DOHH2 (cell line): Measurements from ENCODE around the gene ANKRD29.

Source experiments
- H3F3A ChIP-seq: fragments of 200-600 bp; sonication (generic), shearing (Covaris generic); 2 replicates; pipeline ENCODE4 v1.6.0; 2016; ENCODE audit warnings: antibody characterized with exemption, mild to moderate bottlenecking; ENCODE audit not compliant: control insufficient read depth, insufficient read depth
- H3K27ac ChIP-seq: fragments of 200-600 bp; sonication (generic); 2 replicates; pipeline ENCODE4 v1.5.1; 2014; ENCODE audit warnings: low read depth, mild to moderate bottlenecking, low read length, moderate library complexity
- H3K27me3 ChIP-seq: fragments of 200-600 bp; sonication (generic); 2 replicates; pipeline ENCODE4 v1.6.1; 2014; ENCODE audit warnings: mild to moderate bottlenecking, low read length, mixed read lengths; ENCODE audit not compliant: control insufficient read depth
- H3K36me3 ChIP-seq: fragments of 200-600 bp; sonication (generic); 2 replicates; pipeline ENCODE4 v1.6.1; 2014; ENCODE audit warnings: mild to moderate bottlenecking, low read length, moderate library complexity, mixed read lengths; ENCODE audit not compliant: control insufficient read depth
- H3K4me1 ChIP-seq: fragments of 200-600 bp; sonication (generic); 2 replicates; pipeline ENCODE4 v1.6.1; 2014; ENCODE audit warnings: mild to moderate bottlenecking, low read length, mixed read lengths; ENCODE audit not compliant: control insufficient read depth
- H3K4me2 ChIP-seq: fragments of 200-600 bp; sonication (generic); 2 replicates; pipeline ENCODE4 v1.6.0; 2014; ENCODE audit warnings: mild to moderate bottlenecking, low read length, moderate library complexity
- H3K4me3 ChIP-seq: fragments of 200-600 bp; sonication (generic); 2 replicates; pipeline ENCODE4 v1.5.1; 2014; ENCODE audit warnings: mild to moderate bottlenecking, low read length, mixed read lengths
- H3K79me2 ChIP-seq: fragments of 200-600 bp; sonication (generic); 2 replicates; pipeline ENCODE4 v1.6.1; 2014; ENCODE audit warnings: mild to moderate bottlenecking, low read length, mixed read lengths; ENCODE audit not compliant: control insufficient read depth
- H3K9me2 ChIP-seq: fragments of 200-600 bp; sonication (generic); replicated peaks from 2 replicates; pipeline ENCODE4 v1.6.1; 2014; ENCODE audit warnings: mild to moderate bottlenecking, low read length, mixed read lengths; ENCODE audit not compliant: control insufficient read depth
- H3K9me3 ChIP-seq: fragments of 200-600 bp; sonication (generic); 2 replicates; pipeline ENCODE4 v1.6.1; 2014; ENCODE audit warnings: antibody characterized with exemption, low read length, mixed read lengths; ENCODE audit not compliant: control insufficient read depth, insufficient read depth
- H4K20me1 ChIP-seq: fragments of 200-600 bp; sonication (generic); 2 replicates; pipeline ENCODE4 v1.6.0; 2014; ENCODE audit warnings: low read depth, mild to moderate bottlenecking, antibody characterized with exemption, low read length, moderate library complexity; ENCODE audit not compliant: control insufficient read depth, insufficient read depth
- CTCF ChIP-seq: fragments of 200-600 bp; sonication (generic); IDR thresholded peaks from one replicate; pipeline ENCODE4 v1.5.1; 2014; ENCODE audit warnings: antibody characterized with exemption, mild to moderate bottlenecking, low read depth, low read length; ENCODE audit not compliant: poor library complexity, severe bottlenecking
- EZH2phosphoT487 ChIP-seq: fragments of 200-600 bp; sonication (generic); IDR thresholded peaks from 2 replicates; pipeline ENCODE4 v1.6.1; 2017; ENCODE audit warnings: borderline replicate concordance, mild to moderate bottlenecking, antibody characterized with exemption, low read length, moderate library complexity, mixed read lengths

The ANKRD29 gene

GRCh38 chr18:23572012-23572411 lies 90.7 kb downstream of the ANKRD29 start:
- H3K9me2 ChIP-seq, result no peaks in the 10 kb centered on the region
- H3K36me3 ChIP-seq, result peaks cover 69% of the 10 kb centered on the region
- H3K79me2 ChIP-seq, result peaks cover 17% of the 10 kb centered on the region
- H3K4me1 ChIP-seq, result peaks cover 21% of the 10 kb centered on the region
- TF ChIP-seq CTCF, result no peak
- no peak for TF ChIP-seq EZH2phosphoT487
- H4K20me1 ChIP-seq, result no peaks in the 10 kb centered on the region
- peaks cover 5% of the 10 kb centered on the region; the same call in 1 of the 2 replicates for H3F3A ChIP-seq
- H3K27me3 ChIP-seq, result no peaks in the 10 kb centered on the region
- H3K9me3 ChIP-seq, result no peaks in the 10 kb centered on the region
- no peak overlapping the region for H3K27ac ChIP-seq
- no peak overlapping the region for H3K4me3 ChIP-seq
- no peak overlapping the region for H3K4me2 ChIP-seq

- peaks cover 5% of the 10 kb centered on the region; the same call in 1 of the 2 replicates for H3F3A ChIP-seq
- H3K4me1 ChIP-seq, result peaks cover 21% of the 10 kb centered on the region
- H3K9me2 ChIP-seq, result no peaks in the 10 kb centered on the region
- no peaks in the 10 kb centered on the region for H3K9me3 ChIP-seq
- H3K27ac ChIP-seq, result no peak overlapping the region
- no peak overlapping the region for H3K4me2 ChIP-seq
- TF ChIP-seq EZH2phosphoT487 (no peak), CTCF (no peak)
- peaks cover 73% of the 10 kb centered on the region for H3K36me3 ChIP-seq
- no peaks in the 10 kb centered on the region for H3K27me3 ChIP-seq
- peaks cover 17% of the 10 kb centered on the region for H3K79me2 ChIP-seq
- H4K20me1 ChIP-seq, result no peaks in the 10 kb centered on the region
- H3K4me3 ChIP-seq, result no peak overlapping the region
These were observed 91.7 kb downstream of the ANKRD29 start for GRCh38 chr18:23570912-23571504.

GRCh38 chr18:23569299-23570063 lies 93.2 kb downstream of the ANKRD29 start:
- no peak overlapping the region for H3K4me3 ChIP-seq
- TF ChIP-seq CTCF, result no peak
- TF ChIP-seq EZH2phosphoT487, result no peak
- peaks cover 12% of the 10 kb centered on the region for H3K4me1 ChIP-seq
- H3F3A ChIP-seq, result no peaks in the 10 kb centered on the region
- H3K4me2 ChIP-seq, result no peak overlapping the region
- H3K79me2 ChIP-seq, result peaks cover 8% of the 10 kb centered on the region
- no peaks in the 10 kb centered on the region for H4K20me1 ChIP-seq
- H3K9me2 ChIP-seq, result no peaks in the 10 kb centered on the region
- H3K9me3 ChIP-seq, result no peaks in the 10 kb centered on the region
- no peak overlapping the region for H3K27ac ChIP-seq
- H3K36me3 ChIP-seq, result peaks cover 76% of the 10 kb centered on the region
- no peaks in the 10 kb centered on the region for H3K27me3 ChIP-seq
